Karpas-422 (cell line): ENCODE data around the gene NUP210. TPM values are rescaled to one million over a fixed set of nuclear protein-coding genes. Genes with fewer than 3 reads are reported as not detected.

Experiments
- DNase-seq: peaks from one replicate; pipeline ENCODE4 v3.0.0-alpha.2; 2015
- H2AFZ ChIP-seq: fragments of 200-600 bp; sonication (generic); 2 replicates; pipeline ENCODE4 v1.6.1; 2014; ENCODE audit warnings: antibody characterized with exemption, low read length, mixed read lengths
- H3K27ac ChIP-seq: fragments of 200-600 bp; sonication (generic); 2 replicates; pipeline ENCODE4 v1.5.1; 2014; ENCODE audit warnings: mild to moderate bottlenecking, low read length, moderate library complexity
- H3K27me3 ChIP-seq: fragments of 200-600 bp; sonication (generic); 2 replicates; pipeline ENCODE4 v1.6.1; 2014; ENCODE audit warnings: low read length, mixed read lengths
- H3K36me3 ChIP-seq: fragments of 200-600 bp; sonication (generic); 2 replicates; pipeline ENCODE4 v1.6.1; 2014; ENCODE audit warnings: low read length, mixed read lengths; ENCODE audit not compliant: insufficient read depth
- H3K4me1 ChIP-seq: fragments of 200-600 bp; sonication (generic); 2 replicates; pipeline ENCODE4 v1.6.1; 2014; ENCODE audit warnings: mild to moderate bottlenecking, low read length, mixed read lengths
- H3K4me2 ChIP-seq: fragments of 200-600 bp; sonication (generic); 2 replicates; pipeline ENCODE4 v1.6.1; 2014; ENCODE audit warnings: low read length, low read depth, mild to moderate bottlenecking; ENCODE audit not compliant: poor library complexity, severe bottlenecking
- H3K4me3 ChIP-seq: fragments of 200-600 bp; sonication (generic); 2 replicates; pipeline ENCODE4 v1.5.1; 2014; ENCODE audit warnings: mild to moderate bottlenecking, antibody characterized with exemption, low read length, mixed read lengths
- H3K79me2 ChIP-seq: fragments of 200-600 bp; sonication (generic); 2 replicates; pipeline ENCODE4 v1.6.1; 2014; ENCODE audit warnings: mild to moderate bottlenecking, low read length, mixed read lengths
- H3K9ac ChIP-seq: fragments of 200-600 bp; sonication (generic); 2 replicates; pipeline ENCODE4 v1.6.0; 2014; ENCODE audit warnings: low read length
- H3K9me2 ChIP-seq: fragments of 200-600 bp; sonication (generic), shearing (Covaris generic); replicated peaks from 2 replicates; pipeline ENCODE4 v1.6.0; 2014; ENCODE audit warnings: mild to moderate bottlenecking, low read length, moderate library complexity; ENCODE audit not compliant: insufficient read depth
- H3K9me3 ChIP-seq: fragments of 300-700, 200-600 bp; sonication (generic); 2 replicates; pipeline ENCODE4 v1.6.1; 2014; ENCODE audit warnings: low read length, mixed read lengths
- H4K20me1 ChIP-seq: fragments of 200-600 bp; sonication (generic); 2 replicates; pipeline ENCODE4 v1.6.1; 2014; ENCODE audit warnings: mild to moderate bottlenecking, antibody characterized with exemption, low read length, low read depth; ENCODE audit not compliant: insufficient read depth
- total RNA-seq: library from RNA; depleted of rRNA; stranded (reverse); fragments of >200 nt; shearing (Covaris generic); gene quantifications from 2 replicates; pipeline ENCODE4 v1.2.3, GENCODE V29; 2014; ENCODE audit warnings: low replicate concordance

The NUP210 gene
- total RNA-seq, 1 experiment from 2014 or later: 87.7 TPM

- Histone ChIP-seq H3K4me2 (no peak overlapping the region), H3K9me2 (no peaks in the 10 kb centered on the region), H3K36me3 (peaks cover 62% of the 10 kb centered on the region), H3K4me3 (no peak overlapping the region), H3K27ac (no peak overlapping the region), H3K79me2 (peaks cover 22% of the 10 kb centered on the region), H3K9me3 (no peaks in the 10 kb centered on the region), H3K9ac (no peak overlapping the region), H4K20me1 (peaks cover 19% of the 10 kb centered on the region; the same call in 1 of the 2 replicates), H3K27me3 (no peaks in the 10 kb centered on the region), H2AFZ (no peak overlapping the region), H3K4me1 (no peaks in the 10 kb centered on the region)
- DNase-seq: no peak
Measured at GRCh38 chr3:13393427-13394360, 26.4 kb downstream of the NUP210 start.

DNA sequence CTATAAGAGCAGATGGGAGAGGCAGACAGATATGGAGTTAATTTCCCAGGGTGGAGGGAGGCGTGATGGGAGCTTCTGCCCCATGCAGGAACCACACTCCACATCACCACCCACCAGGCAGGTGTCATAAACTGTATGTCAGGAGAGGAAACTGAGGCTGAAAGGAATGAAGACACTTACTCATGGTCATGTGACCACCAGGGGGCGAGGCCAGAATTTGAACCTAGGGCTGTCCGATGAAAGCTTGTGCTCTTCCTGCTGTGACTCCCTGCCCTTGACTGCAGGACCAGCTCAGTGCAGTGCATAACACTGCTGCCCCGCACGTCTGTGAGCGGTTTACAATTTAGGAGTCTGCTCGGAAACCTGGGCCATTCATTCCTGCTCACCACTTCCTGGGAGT lies 28.8 kb downstream of the NUP210 start:
- no peaks in the 10 kb centered on the region for H3K9me3 ChIP-seq
- peaks cover 12% of the 10 kb centered on the region for H3K79me2 ChIP-seq
- H2AFZ ChIP-seq: no peak overlapping the region
- no peaks in the 10 kb centered on the region for H3K9me2 ChIP-seq
- no peaks in the 10 kb centered on the region for H3K27me3 ChIP-seq
- H3K36me3 ChIP-seq: peaks cover 70% of the 10 kb centered on the region
- DNase-seq: no peak
- H3K4me1 ChIP-seq: no peaks in the 10 kb centered on the region
- H4K20me1 ChIP-seq: peaks cover 16% of the 10 kb centered on the region; the same call in 1 of the 2 replicates
- no peak overlapping the region for H3K4me2 ChIP-seq
- no peak overlapping the region for H3K27ac ChIP-seq
- no peak overlapping the region for H3K9ac ChIP-seq
- H3K4me3 ChIP-seq: no peak overlapping the region

GRCh38 chr3:13389378-13389777 lies 30.7 kb downstream of the NUP210 start:
- H3K4me1 ChIP-seq: no peaks in the 10 kb centered on the region
- H3K9ac ChIP-seq: no peak overlapping the region
- DNase-seq: no peak
- no peak overlapping the region for H3K4me2 ChIP-seq
- peaks cover 9% of the 10 kb centered on the region; the same call in 1 of the 2 replicates for H3K79me2 ChIP-seq
- H3K36me3 ChIP-seq: peaks cover 71% of the 10 kb centered on the region
- H3K4me3 ChIP-seq: no peak overlapping the region
- H3K27ac ChIP-seq: no peak overlapping the region
- H3K9me3 ChIP-seq: no peaks in the 10 kb centered on the region
- no peaks in the 10 kb centered on the region for H3K9me2 ChIP-seq
- H2AFZ ChIP-seq: no peak overlapping the region
- no peaks in the 10 kb centered on the region for H3K27me3 ChIP-seq
- peaks cover 11% of the 10 kb centered on the region; the same call in 1 of the 2 replicates for H4K20me1 ChIP-seq

GRCh38 chr3:13388816-13389215 lies 31.3 kb downstream of the NUP210 start:
- H3K36me3 ChIP-seq: peaks cover 69% of the 10 kb centered on the region
- no peak overlapping the region for H3K4me3 ChIP-seq
- H3K4me1 ChIP-seq: no peaks in the 10 kb centered on the region

GRCh38 chr3:13385373-13385965 lies 34.7 kb downstream of the NUP210 start:
- Histone ChIP-seq H3K9me2 (no peaks in the 10 kb centered on the region), H3K4me2 (no peak overlapping the region), H3K4me3 (no peak overlapping the region), H3K79me2 (0 out of 2 replicates have a peak, but pooled peaks cover 3% of the 10 kb centered on the region), H3K9ac (no peak overlapping the region), H3K4me1 (no peaks in the 10 kb centered on the region), H3K27ac (no peak overlapping the region), H3K36me3 (peaks cover 55% of the 10 kb centered on the region), H2AFZ (no peak overlapping the region), H4K20me1 (0 out of 2 replicates have a peak, but pooled peaks cover 1% of the 10 kb centered on the region), H3K9me3 (no peaks in the 10 kb centered on the region), H3K27me3 (no peaks in the 10 kb centered on the region)
- no peak for DNase-seq

More at GRCh38 chr3:13388816-13389215, 31.3 kb downstream of the NUP210 start:
- Histone ChIP-seq H3K9me2 (no peaks in the 10 kb centered on the region), H3K79me2 (peaks cover 6% of the 10 kb centered on the region; the same call in 1 of the 2 replicates), H3K4me2 (no peak overlapping the region), H3K27ac (no peak overlapping the region), H2AFZ (no peak overlapping the region), H4K20me1 (peaks cover 7% of the 10 kb centered on the region; the same call in 1 of the 2 replicates), H3K27me3 (no peaks in the 10 kb centered on the region), H3K9me3 (no peaks in the 10 kb centered on the region), H3K9ac (no peak overlapping the region)
- DNase-seq: no peak

DNA sequence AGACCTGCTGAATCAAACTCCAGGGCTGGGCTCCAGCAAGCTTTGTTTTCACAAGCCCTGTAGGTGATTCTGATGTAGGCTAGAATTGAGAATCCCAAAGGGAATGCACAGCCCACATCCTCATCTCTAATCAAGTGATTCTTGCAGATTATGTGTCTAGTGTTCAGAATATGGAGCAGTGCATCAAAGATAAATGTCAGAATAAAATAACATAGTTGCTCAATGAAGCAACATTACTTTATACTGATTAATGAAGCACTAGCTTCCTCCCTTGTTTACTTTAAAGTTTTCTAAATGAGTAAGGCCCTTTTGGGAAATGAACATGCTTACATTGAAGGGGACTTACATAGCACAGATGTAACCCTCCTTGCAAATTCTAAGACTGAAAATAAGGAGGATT lies 39.2 kb downstream of the NUP210 start:
- H2AFZ ChIP-seq: no peak overlapping the region
- no peak overlapping the region for H3K27ac ChIP-seq
- H3K4me3 ChIP-seq: no peak overlapping the region
- H3K9ac ChIP-seq: no peak overlapping the region
- peaks cover 3% of the 10 kb centered on the region; the same call in 1 of the 2 replicates for H3K79me2 ChIP-seq
- no peaks in the 10 kb centered on the region for H3K9me2 ChIP-seq
- H3K9me3 ChIP-seq: no peaks in the 10 kb centered on the region
- peaks cover 43% of the 10 kb centered on the region; the same call in 1 of the 2 replicates for H3K36me3 ChIP-seq
- no peaks in the 10 kb centered on the region for H4K20me1 ChIP-seq
- no peak overlapping the region for H3K4me2 ChIP-seq
- no peaks in the 10 kb centered on the region for H3K4me1 ChIP-seq
- no peaks in the 10 kb centered on the region for H3K27me3 ChIP-seq
- DNase-seq: no peak

DNA sequence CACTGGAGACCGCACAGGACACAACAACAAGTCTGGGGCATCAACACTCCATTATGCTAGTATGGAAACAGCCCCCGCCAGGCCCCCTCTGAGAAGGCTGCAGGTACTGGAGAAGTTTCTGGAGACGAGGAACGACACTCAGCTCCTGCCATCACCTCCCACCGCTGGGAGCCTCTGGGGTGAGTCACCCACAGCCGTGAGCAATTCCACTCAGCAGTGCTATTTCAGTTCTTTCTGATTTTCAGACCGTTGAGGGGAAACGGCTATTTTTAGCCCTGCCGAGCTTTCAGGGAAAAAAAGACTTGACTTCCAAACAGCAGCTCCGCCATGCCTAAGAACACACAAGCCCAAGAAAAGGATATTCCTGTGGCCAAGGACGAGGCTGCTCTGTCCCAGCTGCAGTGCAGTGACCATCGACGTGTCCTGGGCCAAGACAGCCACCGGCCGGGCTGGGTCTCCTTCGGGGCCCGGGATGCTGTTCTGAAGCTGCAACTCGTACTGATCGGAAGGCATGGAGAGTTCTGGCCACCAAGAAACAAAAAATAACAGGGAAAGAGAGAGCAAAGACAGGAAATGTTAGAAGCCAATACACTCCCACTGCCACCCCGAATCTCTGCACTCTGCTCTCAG lies 40.8 kb downstream of the NUP210 start:
- no peaks in the 10 kb centered on the region for H3K9me3 ChIP-seq
- 0 out of 2 replicates have a peak, but pooled peaks cover under 1% of the 10 kb centered on the region for H4K20me1 ChIP-seq
- no peak overlapping the region for H3K4me2 ChIP-seq
- H3K9ac ChIP-seq: no peak overlapping the region
- no peak overlapping the region for H3K4me3 ChIP-seq
- H3K27me3 ChIP-seq: no peaks in the 10 kb centered on the region
- H3K79me2 ChIP-seq: peaks cover 3% of the 10 kb centered on the region; the same call in 1 of the 2 replicates
- no peak for DNase-seq
- peaks cover 35% of the 10 kb centered on the region for H3K36me3 ChIP-seq
- H3K9me2 ChIP-seq: no peaks in the 10 kb centered on the region
- no peak overlapping the region for H3K27ac ChIP-seq
- H3K4me1 ChIP-seq: no peaks in the 10 kb centered on the region
- H2AFZ ChIP-seq: no peak overlapping the region

GRCh38 chr3:13378155-13378554 lies 42.0 kb downstream of the NUP210 start:
- H3K9me2 ChIP-seq: no peaks in the 10 kb centered on the region
- no peak overlapping the region for H3K4me3 ChIP-seq
- H3K9me3 ChIP-seq: no peaks in the 10 kb centered on the region
- H3K9ac ChIP-seq: no peak overlapping the region
- H3K27me3 ChIP-seq: no peaks in the 10 kb centered on the region
- H4K20me1 ChIP-seq: 0 out of 2 replicates have a peak, but pooled peaks cover 3% of the 10 kb centered on the region
- no peaks in the 10 kb centered on the region for H3K4me1 ChIP-seq
- no peak overlapping the region for H3K27ac ChIP-seq
- DNase-seq: no peak
- H2AFZ ChIP-seq: no peak overlapping the region
- H3K4me2 ChIP-seq: no peak overlapping the region
- H3K79me2 ChIP-seq: peaks cover 3% of the 10 kb centered on the region; the same call in 1 of the 2 replicates
- peaks cover 44% of the 10 kb centered on the region for H3K36me3 ChIP-seq
